GM12891 (cell line): ENCODE data around the gene WWP2.

Experiments
- PAX5 ChIP-seq: IDR thresholded peaks from 2 replicates; pipeline ENCODE4 v1.6.1; 2011; ENCODE audit warnings: low read length, moderate library complexity, mild to moderate bottlenecking; ENCODE audit not compliant: insufficient read depth, severe bottlenecking
- POLR2A ChIP-seq: IDR thresholded peaks from 2 replicates; pipeline ENCODE4 v1.6.1; 2011; ENCODE audit warnings: low read depth, low read length, control low read depth
- POLR2AphosphoS5 ChIP-seq: IDR thresholded peaks from 2 replicates; pipeline ENCODE4 v1.6.1; 2011; ENCODE audit warnings: low read depth, low read length, control low read depth
- POU2F2 ChIP-seq: IDR thresholded peaks from 2 replicates; pipeline ENCODE4 v1.6.1; 2011; ENCODE audit warnings: low read depth, mild to moderate bottlenecking, control low read depth, low read length, moderate library complexity
- SPI1 ChIP-seq: IDR thresholded peaks from 2 replicates; pipeline ENCODE4 v1.6.1; 2011; ENCODE audit warnings: low read depth, low read length, control low read depth
- TAF1 ChIP-seq: IDR thresholded peaks from 2 replicates; pipeline ENCODE4 v1.6.1; 2011; ENCODE audit warnings: low read depth, low read length, control low read depth

- TF ChIP-seq POLR2A, result no peak
- no peak for TF ChIP-seq POLR2AphosphoS5
- TF ChIP-seq SPI1, result no peak
- TF ChIP-seq POU2F2, result no peak
- no peak for TF ChIP-seq TAF1
- TF ChIP-seq PAX5, result no peak
These were observed 19.9 kb upstream of the WWP2 start for GRCh38 chr16:69741951-69742904.
